HG03432 (cell line): ENCODE data around the gene OR5A1.
"Not testable (repeated sequence)": the region's sequence is repeated elsewhere in the genome, so short reads cannot be mapped to it uniquely, and the experiment has no call there.

ENCODE experiments used
- ATAC-seq: cut with Tn5 transposase; IDR thresholded peaks from one replicate; pipeline ENCODE4 v1.9.1; 2021; ENCODE audit warnings: mild to moderate bottlenecking, moderate library complexity; ENCODE audit not compliant: unreplicated experiment

The OR5A1 gene

DNA sequence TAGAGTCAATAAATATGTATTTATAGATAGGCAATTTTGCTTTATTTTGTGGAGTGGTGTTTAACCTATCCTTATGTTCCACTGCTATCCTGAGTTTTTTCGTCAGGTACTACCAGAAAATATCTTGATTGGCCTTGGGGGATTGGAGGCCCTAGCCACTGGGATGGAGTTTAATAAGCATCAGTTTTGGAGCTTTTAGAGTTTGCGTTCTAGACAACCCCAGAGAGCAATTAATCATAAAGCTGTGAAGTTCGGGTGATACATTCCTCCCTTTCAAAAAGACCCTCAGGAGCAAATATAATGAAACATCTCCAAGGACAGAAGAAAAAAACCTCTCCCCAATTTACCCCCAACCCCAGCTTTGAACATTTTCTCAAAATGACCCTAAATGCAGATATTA, at the start of gene OR5A1:
OR5A1 (plus strand) TSS at position 301 of the 400 bp plus-strand sequence. CDS start 6,700 bp downstream, outside the sequence.
- no peak for ATAC-seq

DNA sequence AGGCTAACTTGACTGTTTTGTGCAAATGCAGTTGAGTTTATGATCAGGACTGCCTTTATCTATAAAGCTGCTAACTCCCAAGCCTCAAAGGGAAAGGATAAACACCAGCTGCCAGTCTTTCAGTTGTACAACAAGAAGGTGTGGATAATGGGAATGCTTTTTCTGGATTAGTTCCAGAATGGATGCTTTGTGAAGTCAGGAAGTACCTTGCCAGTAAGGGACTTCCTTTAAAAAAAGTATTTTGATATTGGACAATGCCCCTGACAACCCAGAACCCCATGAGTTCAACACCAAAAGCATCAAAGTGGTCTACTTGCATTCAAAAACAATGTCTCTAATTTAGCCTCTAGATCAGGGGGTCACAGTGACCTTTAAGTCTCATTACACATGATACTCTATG, 42.1 kb upstream of the OR5A1 start:
- no peak for ATAC-seq

DNA sequence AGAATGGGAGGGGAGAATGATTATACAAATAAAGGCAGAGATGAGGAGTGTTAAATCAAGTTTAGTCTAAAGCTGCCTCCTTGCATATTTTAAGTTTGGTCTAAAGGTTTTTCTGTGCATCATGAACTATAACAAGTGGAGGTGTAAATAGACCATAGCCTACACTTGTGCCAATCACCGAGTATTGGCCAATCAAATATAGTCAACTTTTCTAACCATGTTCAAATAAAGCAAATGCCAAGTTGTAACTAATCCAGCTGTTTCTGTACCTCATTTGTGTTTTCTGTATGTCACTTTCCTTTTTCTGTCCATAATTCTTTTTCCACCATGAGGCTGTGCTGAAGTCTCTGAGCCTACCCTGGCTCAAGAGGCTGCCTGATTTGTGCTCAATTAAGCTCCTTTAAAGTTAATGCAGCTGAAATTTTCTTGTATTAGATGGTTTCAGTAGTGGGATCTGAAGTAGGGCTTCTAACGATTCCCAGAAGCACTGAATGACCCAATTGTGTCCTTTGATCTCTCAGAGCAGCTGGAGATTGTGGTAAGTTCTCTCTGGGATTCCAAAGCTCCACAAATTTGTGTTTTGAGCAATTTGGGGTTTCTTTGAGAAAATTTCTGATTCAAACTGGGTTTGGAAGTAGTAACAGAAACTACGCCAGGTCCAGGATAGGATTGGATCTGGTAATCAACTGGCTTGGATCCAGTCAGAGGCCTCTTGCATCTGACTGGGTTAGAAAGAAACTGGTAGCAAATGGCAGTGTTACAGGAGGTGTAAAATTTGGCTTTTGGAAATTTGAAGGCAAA, 35.6 kb upstream of the OR5A1 start:
- ATAC-seq = no peak

DNA sequence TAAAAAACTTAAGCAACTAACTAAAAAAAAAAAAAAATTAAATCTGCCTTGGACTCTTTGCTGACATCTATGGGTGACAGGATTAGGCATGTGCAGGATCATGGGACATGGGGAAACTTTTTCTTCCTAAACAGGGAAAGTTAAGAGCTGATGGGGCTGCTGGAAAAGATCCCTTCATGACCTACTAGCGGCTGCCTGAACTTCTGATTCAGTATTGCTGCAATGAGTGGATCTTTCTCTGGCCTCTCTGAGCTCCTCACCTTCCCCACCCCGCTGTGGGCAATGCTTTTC, 35.1 kb upstream of the OR5A1 start:
- no peak for ATAC-seq

DNA sequence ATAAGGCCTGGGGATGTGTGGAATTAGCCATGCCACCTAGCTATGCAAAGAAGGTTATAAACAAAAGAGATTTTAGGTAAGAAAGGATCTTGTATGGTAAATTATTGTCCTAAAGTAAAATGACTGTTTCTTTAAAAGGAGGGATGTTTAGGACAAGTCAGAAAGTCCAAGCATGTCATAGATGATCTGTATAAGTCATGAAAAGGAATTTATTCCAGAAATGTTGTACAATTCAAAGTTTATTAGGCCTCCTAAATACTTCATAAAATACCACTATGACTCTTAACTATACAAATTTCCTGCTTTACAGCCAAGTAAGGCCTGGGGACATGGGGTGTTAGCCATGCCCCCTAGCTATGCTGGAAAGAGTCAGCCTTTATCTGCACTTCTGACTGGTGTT, 32.7 kb upstream of the OR5A1 start:
- ATAC-seq = no peak

DNA sequence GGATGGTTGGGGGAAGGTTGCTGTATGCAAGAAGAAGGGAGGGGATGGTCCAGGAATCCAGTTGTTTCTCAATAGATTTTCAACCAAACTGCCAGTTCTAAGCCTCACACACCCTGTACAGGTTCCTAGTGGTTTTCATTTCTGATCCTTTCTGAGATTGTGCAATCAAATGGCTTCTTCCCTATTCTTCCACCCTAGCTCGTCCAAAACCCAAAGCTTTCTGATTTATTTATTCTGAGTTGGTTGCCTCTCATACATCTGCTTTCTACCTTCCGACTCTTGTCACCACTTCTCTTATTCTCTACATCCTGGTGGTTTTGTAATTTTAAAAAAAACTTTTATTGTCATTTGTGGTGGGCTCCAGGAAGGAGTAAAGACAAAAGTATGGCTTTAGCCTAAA, 22.6 kb upstream of the OR5A1 start:
- no peak for ATAC-seq

DNA sequence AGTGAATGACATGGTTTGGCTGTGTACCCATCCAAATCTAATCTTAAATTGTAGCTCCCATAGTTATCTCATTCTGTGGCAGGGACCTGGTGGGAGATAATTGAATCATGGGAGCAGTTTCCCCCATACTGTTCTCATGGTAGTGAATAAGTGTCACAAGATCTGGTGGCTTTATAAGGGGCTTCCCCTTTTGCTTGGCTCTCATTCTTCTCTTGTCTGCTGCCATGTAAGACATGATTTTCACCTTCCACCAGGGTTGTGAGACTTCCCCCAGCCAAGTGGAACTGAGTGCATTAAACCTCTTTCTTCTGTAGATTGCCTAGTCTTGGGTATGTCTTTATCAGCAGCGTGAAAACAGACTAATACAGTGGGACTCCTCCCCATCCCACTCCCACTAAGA, 21.2 kb upstream of the OR5A1 start:
- no peak for ATAC-seq

DNA sequence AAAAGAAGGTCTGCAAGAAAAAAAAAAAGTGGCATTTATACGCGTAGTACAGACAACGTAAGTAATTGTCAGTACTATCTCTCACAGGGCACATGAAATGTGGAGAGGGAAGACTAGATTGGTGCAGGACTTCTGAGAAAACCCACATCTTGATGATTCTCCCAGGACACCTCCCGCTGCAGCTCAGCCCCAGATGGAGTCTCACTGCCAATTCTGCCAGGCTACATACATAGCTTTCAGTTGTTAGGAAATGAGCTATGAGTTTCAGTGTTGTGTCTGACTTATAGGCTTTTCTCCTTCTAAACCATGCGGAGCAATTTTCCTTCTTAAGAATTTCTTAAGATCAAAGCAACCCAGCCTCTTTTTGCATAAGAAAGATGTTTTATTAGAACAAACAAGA, 19.7 kb upstream of the OR5A1 start:
- no peak for ATAC-seq

DNA sequence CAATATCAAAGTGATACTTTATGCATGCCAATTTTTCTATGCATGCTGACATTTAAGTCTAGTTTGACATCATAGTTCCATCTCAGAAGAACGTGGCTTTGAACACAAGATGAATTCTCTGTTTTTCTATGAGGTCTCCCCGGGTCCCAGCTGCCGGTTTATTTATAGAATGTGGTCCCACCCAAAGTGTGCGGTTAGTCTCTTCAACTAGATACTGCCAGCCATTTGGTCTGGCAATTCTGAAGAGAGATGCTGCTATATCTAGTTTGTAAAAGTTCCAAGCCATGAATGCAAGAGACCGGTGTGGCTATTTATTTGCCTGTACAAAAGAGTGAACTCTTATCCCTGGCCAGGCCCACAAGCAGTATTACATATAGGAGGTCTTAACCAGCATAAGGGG, 19.2 kb upstream of the OR5A1 start:
- ATAC-seq = no peak

DNA sequence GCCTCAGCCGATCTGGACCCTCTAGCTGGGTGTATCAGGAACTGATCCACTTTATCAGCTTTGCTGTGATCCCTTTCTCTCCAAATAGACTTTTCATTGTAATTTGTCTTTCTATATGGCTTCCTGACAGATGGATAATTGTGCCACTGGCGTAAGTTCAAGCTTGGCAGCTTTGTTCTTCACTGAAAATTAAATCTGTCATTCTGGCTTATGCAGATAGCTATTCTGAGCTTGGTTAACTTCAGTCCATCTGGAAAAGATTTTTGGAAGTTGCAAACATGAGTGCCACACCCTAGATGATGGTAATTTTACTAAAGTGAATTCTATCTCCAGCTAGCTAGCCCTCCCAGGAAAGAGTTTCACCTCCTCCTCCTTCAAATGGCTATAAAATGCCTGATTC, 18.1 kb upstream of the OR5A1 start:
- ATAC-seq = no peak

DNA sequence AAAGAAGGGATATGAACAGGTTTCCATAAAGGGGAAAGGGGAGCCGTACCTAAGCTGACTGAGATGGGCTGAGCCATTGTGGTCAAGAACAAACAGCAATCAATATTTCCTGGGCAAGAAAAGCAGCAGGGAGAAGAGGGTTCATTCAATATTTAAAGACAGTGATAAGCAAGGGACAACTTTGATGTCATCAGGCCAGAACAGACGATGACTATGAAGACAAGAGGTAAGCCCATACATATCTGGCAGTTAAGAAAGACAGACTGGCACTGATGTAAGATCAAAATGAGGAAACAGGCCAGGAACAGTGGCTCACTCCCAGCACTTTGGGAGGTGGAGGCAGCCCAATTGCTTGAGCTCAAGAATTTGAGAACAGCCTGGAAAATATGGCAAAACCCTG, 12.4 kb upstream of the OR5A1 start:
- ATAC-seq = no peak

DNA sequence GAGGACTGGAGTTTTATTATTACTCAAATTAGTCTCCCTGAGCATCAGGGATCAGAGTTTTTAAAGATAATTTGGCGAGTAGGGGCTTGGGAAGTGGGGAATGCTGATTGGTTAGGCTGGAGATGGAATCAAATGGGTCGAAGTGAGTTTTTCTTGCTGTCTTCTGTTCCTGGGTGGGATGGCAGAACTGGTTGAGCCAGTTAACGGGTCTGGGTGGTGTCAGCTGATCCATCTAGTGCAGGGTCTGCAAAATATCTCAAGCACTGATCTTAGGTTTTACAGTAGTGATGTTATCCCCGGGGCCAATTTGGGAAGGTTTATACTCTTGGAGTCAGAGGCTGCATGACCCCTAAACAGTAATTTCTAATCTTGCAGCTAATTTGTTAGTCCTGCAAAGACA, 11.1 kb upstream of the OR5A1 start:
- no peak for ATAC-seq

DNA sequence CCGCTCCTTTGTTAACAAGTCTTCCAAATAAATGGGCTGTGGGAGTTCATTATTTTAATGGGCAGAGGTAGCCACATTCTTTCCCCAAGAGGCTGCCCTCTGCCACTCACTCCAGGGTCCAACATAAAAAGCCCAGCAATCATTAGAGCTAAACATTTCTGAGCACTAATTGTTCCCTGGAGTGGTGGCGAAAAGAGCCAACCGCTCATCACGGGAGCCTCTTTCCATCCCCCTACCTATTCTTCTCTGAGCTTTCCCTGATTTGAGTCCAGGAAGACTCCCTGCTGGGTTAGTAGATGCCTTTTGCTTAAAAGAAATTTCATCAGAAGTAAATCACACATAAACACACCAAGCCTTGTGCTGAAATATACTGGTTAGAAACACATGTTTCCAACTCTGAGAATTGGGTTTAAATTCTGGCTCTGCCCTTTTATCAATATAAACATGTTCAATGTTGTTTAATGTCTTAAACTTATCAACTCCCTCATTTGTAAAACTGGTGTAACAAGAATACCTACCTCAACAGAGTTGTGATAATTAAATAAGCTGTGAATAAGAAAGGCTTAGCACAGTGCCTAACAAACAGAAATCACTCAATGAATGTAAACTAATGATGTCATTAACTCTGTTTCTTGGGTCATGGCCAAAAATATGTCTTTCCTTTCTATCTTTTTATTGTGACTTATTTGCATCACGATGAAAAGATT, 9.8 kb upstream of the OR5A1 start, which contains the start of gene OR5A2:
OR5A2 (minus strand) TSS at position 53 of the 707 bp plus-strand sequence. CDS start 3,460 bp downstream, outside the sequence.
- no peak for ATAC-seq

DNA sequence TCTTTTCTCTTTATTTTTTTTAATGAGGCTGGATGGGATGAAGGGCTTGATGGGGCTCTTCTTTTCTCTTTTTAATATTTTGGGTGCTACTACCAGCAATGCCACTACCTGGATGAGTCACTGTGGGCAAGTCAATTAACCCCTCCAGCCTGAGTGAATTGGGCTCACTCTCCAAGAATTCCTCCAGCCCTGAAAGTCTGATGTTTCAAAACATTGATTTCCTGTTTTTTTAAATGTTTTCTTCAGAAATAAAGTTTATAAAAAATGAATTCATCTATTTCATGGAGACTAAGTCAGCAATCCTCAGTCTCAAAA, 9.2 kb upstream of the OR5A1 start:
- ATAC-seq = no peak

DNA sequence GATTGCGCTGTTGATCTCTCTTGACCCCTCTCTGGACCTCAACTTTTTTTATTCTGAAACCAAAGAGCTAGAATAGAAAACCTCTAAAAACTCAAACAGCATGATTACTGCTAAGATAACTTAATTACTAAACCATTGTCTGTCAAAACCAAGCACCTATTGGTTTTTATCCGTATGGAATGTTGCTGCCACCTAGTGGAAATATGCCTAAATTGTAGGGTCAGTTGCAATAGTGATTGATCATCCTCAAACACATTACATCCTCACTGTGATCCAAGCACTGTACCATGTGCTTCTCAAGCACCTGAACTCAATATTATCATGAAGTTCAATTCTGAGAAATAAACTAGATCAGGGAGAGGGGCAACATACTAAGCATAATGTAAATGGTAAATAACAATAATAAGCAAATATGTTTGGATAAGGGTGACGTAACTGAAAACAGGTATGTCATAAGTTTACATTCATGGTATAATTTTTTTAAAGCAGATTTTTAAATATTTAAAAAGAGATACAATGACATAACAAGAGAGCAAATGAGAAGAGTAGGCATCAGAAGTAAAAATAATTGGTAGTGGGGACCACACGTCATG, 6.2 kb upstream of the OR5A1 start:
- ATAC-seq = peak; percentile 75

DNA sequence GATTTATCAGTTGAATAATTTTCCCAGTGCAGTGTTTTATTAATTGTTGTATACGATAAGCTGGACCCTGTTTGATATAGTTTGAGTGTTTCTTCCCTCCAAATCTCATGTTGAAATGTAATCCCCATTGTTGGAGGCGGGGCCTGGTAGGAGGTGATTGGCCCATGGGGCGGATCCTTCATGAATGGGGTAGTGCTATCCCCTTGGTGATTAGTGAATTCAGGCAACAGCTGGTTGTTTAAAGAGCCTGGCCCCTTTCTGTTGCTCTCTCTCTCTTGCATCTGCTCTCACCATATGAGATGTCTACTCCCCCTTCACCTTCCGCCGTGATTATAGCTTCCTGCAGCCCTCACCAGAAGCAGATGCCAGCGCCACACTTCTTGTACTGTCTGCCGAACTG, 1.5 kb downstream of the OR5A1 start:
- ATAC-seq = no peak

DNA sequence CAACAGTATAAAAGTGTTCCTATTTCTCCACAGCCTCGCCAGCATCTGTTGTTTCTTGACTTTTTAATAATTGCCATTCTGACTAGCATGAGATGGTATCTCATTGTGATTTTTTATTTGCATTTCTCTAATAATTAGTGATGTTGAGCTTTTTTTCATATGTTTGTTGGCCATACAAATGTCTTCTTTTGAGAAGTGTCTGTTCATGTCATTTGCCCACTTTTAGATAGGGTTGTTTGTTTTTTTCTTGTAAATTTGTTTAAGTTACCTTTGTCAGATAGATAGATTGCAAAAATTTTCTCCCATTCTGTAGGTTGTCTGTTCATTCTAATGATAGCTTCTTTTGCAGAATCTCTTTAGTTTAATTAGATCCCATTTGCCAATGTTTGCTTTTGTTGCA, 9.4 kb downstream of the OR5A1 start:
- ATAC-seq = not testable (repeated sequence)

DNA sequence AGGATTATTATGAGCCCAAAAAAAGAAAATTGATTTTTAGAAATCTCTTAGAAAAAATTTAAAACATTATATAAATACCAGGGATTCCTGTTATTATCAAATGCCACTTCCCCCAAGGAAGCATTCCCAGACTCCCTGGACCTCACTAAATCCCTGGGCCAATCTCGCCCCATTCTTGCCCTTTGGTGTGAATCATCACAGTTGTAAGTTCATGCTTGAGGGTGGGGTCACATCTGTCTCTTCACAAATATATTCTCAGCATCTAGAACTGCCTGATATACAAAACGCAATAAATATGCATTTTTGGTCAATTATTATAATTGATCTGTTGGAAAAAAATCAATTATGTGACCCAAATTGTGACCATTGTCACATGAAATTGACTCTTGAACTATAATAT, 12.2 kb downstream of the OR5A1 start:
- no peak for ATAC-seq

DNA sequence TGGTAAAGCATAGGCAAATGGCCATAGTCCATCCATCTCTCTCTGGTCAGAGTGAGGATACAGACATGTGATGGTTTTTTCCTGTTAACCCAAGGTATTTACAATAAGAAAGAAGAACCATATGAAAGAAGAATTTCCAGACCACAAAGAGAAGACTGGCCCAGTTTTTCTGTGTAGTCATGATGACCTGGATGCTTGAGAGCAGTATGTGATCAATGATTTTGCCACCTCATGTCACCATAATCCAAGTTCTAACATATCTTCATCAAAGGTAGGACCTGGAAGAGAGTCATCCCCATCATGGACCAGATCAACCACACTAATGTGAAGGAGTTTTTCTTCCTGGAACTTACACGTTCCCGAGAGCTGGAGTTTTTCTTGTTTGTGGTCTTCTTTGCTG, 20.4 kb downstream of the OR5A1 start, which contains the start of gene OR4D6:
OR4D6 (plus strand) TSS at position 301 of the 400 bp plus-strand sequence; CDS start at position 301, 0 bp downstream.
- ATAC-seq = no peak

DNA sequence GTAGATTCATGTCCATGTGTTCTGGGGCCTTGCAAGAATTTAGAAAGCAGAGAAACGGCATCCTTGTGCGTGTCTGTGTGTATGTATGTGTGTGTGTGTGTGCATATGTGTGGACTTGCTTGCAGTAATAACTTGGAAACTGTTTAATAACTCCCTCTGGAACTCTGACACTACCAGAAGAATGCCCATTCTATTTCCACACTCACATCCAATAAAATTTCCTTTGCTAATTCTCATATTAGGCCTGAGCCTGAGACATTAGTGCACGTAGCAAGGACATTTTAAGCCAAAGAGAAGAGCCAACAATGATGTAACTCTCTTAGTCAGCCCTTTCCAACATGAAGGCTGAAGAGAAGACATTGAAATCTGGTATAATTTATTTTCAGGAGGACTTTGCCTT, 23.6 kb downstream of the OR5A1 start:
- ATAC-seq = no peak

DNA sequence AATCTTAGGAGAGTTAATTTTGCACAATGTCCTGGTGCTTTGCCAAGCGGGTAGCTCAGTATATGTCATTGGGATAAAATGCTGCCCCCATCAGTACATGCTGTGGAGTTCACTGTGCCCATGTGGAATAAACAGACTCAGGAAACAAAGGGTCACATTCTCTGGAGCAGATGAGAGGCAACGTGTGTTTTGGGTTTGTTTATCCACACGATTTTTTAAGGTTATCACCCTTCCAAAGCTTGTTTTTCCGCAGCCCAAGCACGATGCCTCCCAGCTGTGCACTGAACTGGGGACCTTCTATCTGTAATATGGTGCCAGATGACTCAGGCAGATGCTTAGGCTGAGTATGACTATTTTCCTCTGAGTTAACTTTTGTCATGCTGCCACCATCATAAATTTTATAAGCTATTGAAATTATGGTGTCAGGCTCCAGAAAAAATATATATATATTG, 26.9 kb downstream of the OR5A1 start:
- ATAC-seq = no peak

DNA sequence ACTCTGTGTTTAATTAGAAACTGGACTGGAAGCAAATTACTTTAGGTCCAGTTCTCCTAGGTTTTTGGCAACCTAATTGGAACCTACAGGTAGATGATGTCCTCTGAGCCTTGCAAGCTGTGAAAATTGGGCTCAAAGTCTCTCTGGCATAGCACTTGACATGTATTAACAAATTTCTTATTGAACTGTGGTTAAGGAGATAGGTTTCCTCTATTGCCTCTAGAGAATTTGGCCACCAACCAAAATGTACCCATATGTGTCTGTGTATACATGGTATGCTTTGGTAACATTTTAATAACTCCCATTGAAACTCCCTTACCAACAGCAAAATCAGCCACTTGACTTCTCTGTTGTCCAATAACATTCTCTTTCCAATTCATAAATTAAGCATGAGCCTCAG, 36.7 kb downstream of the OR5A1 start, which contains the start of gene OR4D10:
OR4D10 (plus strand) TSS at position 301 of the 400 bp plus-strand sequence. CDS start 4,115 bp downstream, outside the sequence.
- ATAC-seq = no peak
